GM12891 (cell line): ENCODE results near the gene SH3TC2.

Experiments used
- DNase-seq: peaks from one replicate; pipeline ENCODE4 v3.0.0; 2011; ENCODE audit warnings: low spot score; ENCODE audit not compliant: insufficient read length
- FAIRE-seq: peaks from 2 replicates; lab custom pipeline; 2011; peaks lifted over from hg19 to GRCh38; lab: Jason Lieb, UNC
- PAX5 ChIP-seq: IDR thresholded peaks from 2 replicates; pipeline ENCODE4 v1.6.1; 2011; ENCODE audit warnings: low read length, moderate library complexity, mild to moderate bottlenecking; ENCODE audit not compliant: insufficient read depth, severe bottlenecking
- POLR2A ChIP-seq: IDR thresholded peaks from 2 replicates; pipeline ENCODE4 v1.6.1; 2011; ENCODE audit warnings: low read depth, low read length, control low read depth
- POLR2AphosphoS5 ChIP-seq: IDR thresholded peaks from 2 replicates; pipeline ENCODE4 v1.6.1; 2011; ENCODE audit warnings: low read depth, low read length, control low read depth
- POU2F2 ChIP-seq: IDR thresholded peaks from 2 replicates; pipeline ENCODE4 v1.6.1; 2011; ENCODE audit warnings: low read depth, mild to moderate bottlenecking, control low read depth, low read length, moderate library complexity
- SPI1 ChIP-seq: IDR thresholded peaks from 2 replicates; pipeline ENCODE4 v1.6.1; 2011; ENCODE audit warnings: low read depth, low read length, control low read depth
- TAF1 ChIP-seq: IDR thresholded peaks from 2 replicates; pipeline ENCODE4 v1.6.1; 2011; ENCODE audit warnings: low read depth, low read length, control low read depth

Gene SH3TC2

DNA sequence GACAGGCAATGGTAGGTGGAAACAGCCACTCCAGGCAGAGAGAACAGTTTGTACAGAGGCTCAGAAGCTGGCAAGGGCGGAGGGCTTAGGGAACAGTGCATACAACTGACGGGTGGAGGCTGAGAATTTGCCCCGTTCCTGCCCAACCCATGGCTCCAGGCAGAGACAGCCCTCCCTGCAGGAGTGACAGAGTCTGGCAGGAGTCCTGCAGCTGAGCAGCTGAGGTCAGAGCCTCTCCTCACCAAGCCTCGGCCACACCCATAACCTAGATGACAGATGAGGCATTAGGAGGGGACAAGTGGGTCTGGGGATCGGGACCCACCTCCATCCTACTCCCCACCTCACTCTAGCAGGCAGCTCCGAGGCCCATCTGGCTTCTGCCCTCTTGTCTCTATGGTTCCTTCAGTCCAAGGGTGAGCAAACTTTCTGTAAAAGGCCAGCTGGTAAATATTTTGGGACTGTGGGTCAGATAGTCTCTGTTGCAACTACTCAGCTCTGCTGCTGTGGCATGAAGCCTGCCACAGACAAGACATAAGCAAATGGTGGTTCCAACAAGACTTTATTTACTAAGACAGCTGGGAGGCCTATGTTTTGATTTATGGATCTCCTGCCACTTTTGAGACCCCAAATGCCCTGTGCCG lies 83.7 kb downstream of the SH3TC2 start:
- TF ChIP-seq POU2F2, result no peak
- TF ChIP-seq PAX5, result no peak
- no peak for TF ChIP-seq TAF1
- TF ChIP-seq POLR2A, result no peak
- no peak for TF ChIP-seq POLR2AphosphoS5
- no peak for TF ChIP-seq SPI1
- DNase-seq (no peak), FAIRE-seq (no peak)

DNA sequence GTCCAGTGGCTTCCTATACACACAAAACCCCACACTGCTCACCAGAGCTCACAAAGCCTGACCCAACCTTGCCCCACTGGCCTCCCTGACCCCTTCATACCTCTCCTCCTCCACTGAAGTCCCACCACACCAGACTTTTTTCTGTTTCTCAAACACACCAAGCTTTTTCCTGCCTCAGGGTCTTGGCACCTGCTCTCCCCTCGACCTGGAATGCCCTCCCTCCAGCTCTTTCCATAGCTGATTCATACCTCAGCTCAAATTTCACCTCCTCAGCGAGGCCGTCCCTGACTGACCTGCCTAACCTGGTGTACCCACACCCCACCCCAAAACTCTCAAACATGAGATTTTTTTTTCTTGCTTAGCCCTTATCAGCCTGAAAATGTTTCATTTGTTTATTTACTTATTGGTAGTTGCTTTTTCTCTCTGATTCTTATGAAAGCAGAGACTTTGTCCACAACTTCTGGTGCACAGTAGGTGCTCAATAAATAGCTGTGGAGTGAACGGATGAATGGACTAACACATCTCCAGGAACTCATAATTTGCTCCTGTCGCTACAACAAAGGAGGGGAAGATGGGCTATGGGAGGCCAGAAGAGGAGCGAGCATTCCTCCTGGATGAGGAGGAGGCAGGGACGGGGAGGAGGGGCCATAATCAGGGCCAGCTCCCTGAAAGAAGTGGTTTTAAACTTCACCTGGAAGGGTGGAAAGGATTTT lies 84.3 kb downstream of the SH3TC2 start:
- DNase-seq (no peak), FAIRE-seq (no peak)
- TF ChIP-seq POLR2A (no peak), SPI1 (no peak), POU2F2 (no peak)

DNA sequence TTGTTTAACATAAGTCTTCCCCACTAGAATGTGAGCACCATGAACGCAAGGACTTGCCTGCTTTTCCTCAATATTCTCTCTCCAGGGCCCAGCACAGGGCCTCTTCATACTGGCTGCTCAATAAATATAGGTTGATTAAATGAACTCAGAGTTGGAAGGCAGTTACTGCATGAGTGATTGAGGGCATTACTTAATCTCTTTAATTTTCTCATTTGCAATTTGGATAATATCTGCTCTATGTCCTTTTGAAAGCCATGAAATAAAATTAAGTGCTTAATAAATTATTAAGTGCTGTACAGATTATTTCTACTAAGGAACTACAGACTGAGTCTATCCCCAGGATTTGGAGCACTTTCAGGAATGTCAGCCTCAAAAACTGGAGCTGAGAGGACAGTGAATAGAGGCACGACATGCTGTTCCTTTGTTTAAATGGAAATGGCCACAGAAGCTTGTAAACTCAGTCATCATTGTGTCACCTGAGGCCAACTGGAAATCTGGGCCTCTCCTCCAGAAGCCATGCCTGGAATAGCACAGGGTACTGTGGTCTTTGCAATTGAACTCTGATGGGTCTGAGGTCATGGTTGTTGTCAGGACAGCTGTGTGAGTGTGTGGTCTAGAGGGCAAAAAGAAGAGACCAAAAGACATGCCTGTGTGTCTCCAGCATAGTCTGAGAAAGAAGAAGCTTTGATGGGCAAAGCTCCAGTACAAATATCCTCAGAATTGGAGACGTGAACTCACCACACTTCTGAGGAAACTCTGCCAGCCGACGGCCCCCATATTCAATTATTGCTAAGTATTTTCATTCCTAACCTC lies 86.1 kb downstream of the SH3TC2 start:
- no peak for TF ChIP-seq POLR2A
- TF ChIP-seq SPI1, result no peak
- no peak for TF ChIP-seq PAX5
- TF ChIP-seq POLR2AphosphoS5, result no peak
- TF ChIP-seq POU2F2, result no peak
- TF ChIP-seq TAF1, result no peak
- DNase-seq (no peak), FAIRE-seq (no peak)

DNA sequence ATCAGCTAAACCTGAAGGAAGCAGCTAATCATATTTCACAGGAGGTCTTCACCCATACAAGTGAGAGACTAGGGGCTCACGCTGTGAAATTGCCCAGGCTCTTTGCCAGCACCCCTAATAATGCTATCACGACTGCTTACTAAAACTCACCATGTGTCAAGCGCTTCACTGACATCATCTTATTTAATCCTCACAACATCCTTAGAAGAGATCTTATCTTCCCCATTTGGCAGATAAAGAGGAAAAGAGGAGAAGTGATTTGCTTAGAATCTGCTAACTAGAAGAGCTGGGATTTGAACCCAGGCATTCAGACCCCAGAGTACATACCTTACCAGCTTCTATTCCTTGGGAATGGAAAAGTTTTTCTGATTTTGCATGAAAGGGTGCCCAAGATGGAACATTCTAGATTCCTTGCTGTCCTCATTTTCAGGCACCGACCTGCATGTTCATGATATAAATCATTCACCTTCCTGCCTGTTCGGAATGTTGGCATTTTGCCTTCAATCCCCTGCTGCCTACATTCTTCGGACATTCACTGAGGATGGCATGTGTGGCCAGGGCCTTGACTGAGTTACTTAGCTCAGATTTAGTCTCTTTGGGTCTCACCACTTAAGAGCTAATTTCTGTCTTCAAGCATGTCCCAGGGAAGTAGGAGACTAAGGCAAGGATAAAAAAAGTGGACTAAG lies 88.1 kb downstream of the SH3TC2 start:
- DNase-seq (no peak), FAIRE-seq (no peak)
- TF ChIP-seq POU2F2, result no peak
- TF ChIP-seq POLR2A, result no peak
- TF ChIP-seq SPI1, result no peak
- TF ChIP-seq PAX5, result no peak
- TF ChIP-seq TAF1, result no peak
- no peak for TF ChIP-seq POLR2AphosphoS5

DNA sequence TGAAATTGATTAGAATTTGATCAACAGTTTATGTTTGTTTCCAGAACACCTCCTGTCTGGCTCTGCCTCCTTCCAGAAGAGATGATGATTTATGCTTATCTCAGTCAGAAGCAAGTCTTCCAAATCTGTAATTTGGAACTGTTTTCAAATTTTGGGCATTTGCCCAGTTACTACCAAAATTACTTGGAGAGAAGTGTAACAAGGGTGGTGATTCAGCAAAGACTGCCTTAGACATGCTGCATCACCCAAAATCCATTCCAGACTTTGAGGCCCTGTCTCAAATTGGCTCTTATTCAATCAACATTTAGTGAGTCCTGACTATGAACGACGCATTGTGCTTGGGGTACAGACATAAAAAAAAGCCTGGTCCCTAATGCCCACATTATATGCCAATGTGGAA lies 89.4 kb downstream of the SH3TC2 start:
- no peak for DNase-seq
- FAIRE-seq, result no peak
- TF ChIP-seq POU2F2 (no peak), POLR2A (no peak), POLR2AphosphoS5 (no peak)

DNA sequence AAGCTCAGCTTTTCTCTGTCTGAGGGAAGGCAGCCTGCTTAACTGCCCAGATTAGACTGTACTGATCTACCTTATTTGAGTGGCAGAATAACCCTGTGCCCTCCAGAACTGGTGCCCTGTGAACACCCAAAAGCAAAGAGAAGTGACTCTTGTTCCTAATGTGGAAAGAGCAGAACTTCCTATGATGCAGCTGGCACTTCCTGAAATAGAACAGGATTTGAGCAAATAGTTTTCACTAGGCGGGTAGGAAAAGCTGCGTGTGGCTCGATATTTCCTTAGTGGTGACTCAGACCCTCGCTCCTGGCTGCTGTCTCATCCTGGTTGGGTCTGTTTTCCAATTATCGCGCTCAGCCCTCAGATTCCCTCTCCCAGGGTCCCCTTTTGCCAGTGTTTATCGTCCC lies 89.9 kb downstream of the SH3TC2 start:
- TF ChIP-seq PAX5, result no peak
- no peak for TF ChIP-seq POLR2AphosphoS5
- no peak for TF ChIP-seq SPI1
- TF ChIP-seq POLR2A, result no peak
- TF ChIP-seq POU2F2, result no peak
- no peak for TF ChIP-seq TAF1
- DNase-seq (no peak), FAIRE-seq (no peak)

DNA sequence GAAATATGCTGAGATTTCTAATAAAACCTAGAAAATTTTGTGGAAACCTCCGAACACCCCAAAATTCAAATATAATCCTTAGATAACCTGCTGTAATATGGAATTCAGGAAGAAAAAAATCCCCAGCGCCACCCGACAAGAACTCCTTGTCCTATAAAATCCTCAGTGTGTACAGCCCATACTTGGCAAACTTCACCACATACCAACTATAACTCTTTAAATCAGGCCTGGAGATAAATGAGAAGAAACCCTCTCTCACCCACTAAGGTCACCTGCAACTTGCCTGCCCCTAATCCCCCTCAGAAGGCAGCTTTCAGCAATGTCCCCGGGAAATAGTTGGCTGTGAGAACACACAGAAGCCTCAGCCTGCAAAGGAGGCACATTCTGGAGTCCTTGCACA lies 90.5 kb downstream of the SH3TC2 start:
- no peak for TF ChIP-seq TAF1
- TF ChIP-seq POLR2A, result no peak
- TF ChIP-seq SPI1, result no peak
- TF ChIP-seq POLR2AphosphoS5, result no peak
- TF ChIP-seq POU2F2, result no peak
- no peak for TF ChIP-seq PAX5
- DNase-seq (no peak), FAIRE-seq (no peak)

DNA sequence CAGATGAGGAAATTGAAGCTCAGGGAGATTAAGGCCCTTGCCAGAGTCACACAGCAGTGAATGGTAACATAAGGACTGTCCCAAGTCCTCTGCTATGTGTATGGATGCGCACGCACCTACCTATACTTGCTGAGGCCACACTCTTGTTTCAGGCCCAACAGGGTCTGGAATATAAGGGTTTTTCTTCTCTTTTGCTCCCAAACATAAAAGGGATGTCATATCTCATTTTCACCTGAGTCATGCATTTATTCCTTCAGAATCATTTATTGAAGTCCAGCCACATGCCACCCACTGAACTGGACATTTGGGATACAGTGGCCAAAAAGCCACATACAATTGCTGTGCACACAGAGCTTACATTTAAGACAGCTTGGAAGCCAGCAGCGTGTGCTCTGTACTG lies 92.0 kb downstream of the SH3TC2 start:
- DNase-seq, result no peak
- TF ChIP-seq POU2F2 (no peak), POLR2A (no peak), PAX5 (no peak), TAF1 (no peak), SPI1 (no peak), POLR2AphosphoS5 (no peak)
- FAIRE-seq, result no peak

DNA sequence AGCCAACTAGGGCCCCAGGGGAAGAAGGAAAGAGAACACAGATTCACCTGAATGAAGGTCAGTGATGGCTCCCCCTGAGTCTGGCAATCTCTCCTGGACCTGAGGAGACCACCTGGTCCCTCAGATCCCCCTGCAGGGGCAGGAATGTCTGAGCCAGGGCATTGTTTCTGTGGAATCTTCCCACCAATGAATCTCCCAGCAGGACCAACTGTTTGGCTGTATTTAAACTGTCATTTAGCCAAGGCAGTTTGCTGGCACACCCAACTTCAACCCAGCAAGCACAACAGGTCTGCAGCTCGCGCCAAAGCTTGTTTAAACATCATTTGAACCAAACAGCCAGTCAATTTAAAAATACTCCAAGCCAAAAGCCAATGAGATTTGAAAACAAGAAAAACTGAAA lies 92.6 kb downstream of the SH3TC2 start:
- no peak for DNase-seq
- FAIRE-seq, result no peak
- TF ChIP-seq PAX5, result no peak
- TF ChIP-seq TAF1, result no peak
- TF ChIP-seq POU2F2, result no peak
- no peak for TF ChIP-seq POLR2AphosphoS5
- TF ChIP-seq SPI1, result no peak
- TF ChIP-seq POLR2A, result no peak

DNA sequence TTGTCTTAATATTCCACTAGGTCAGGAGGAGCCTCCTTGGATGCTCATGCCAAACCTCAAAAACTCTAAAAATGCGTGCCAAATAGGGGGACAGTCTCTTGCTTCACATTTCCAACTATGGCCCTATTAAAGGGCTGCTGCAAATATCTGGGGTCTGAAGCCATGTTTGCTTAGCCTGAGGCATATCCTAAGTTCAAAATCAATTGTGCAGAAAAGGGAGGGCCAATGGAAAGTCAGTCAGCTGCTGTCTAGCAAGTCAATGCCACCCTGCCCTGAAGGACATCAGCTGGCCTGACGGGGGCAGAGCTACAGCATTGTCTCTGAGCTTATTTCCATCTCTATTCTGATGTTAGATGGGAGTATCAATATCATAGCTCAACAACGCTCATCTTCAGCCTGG lies 93.6 kb downstream of the SH3TC2 start:
- DNase-seq (no peak), FAIRE-seq (no peak)

More for the DNA sequence above, 93.6 kb downstream of the SH3TC2 start:
- TF ChIP-seq POLR2A, result no peak
- TF ChIP-seq SPI1, result no peak
- TF ChIP-seq PAX5, result no peak
- no peak for TF ChIP-seq POLR2AphosphoS5
- no peak for TF ChIP-seq POU2F2
- TF ChIP-seq TAF1, result no peak
